Prostate gland (tissue), 2 donors: ENCODE data around the gene UPK2. TPM values are rescaled to one million over a fixed set of nuclear protein-coding genes. Genes with fewer than 3 reads are reported as not detected.

Experiments
- DNase-seq: peaks from one replicate; pipeline ENCODE4 v3.0.0-alpha.2; 2019; ENCODE audit warnings: low spot score
- H3K27ac ChIP-seq, 2 donors: fragments of 200-600 bp; sonication (generic); 2 replicates each; pipeline ENCODE4 v1.5.1; 2017 to 2019
- H3K27me3 ChIP-seq: fragments of 200-600 bp; sonication (generic); replicated peaks from 2 replicates; pipeline ENCODE4 v1.5.1; 2019; ENCODE audit not compliant: insufficient read depth
- H3K36me3 ChIP-seq, 2 donors: fragments of 200-600 bp; sonication (generic); 1 replicate in 1 of 2; 2 replicates in 1 of 2; pipeline versions ENCODE4 v1.5.1 to v1.8.1; 2017 to 2019
- H3K4me1 ChIP-seq: fragments of 200-600 bp; sonication (generic); replicated peaks from 2 replicates; pipeline ENCODE4 v1.5.1; 2019
- H3K4me3 ChIP-seq, 2 donors: fragments of 200-600 bp; sonication (generic); 2 replicates each; pipeline ENCODE4 v1.5.1; 2017 to 2019
- H3K9me3 ChIP-seq: fragments of 200-600 bp; sonication (generic); 2 replicates; pipeline ENCODE4 v1.5.1; 2017
- POLR2A ChIP-seq: fragments of 450-650 bp; IDR thresholded peaks from one replicate; pipeline ENCODE4 v1.6.1; 2016; ENCODE audit warnings: antibody characterized with exemption, mild to moderate bottlenecking
- POLR2AphosphoS5 ChIP-seq: sonication (generic); formaldehyde crosslinking; IDR thresholded peaks from one replicate; pipeline ENCODE4 v1.6.1; 2017; ENCODE audit warnings: antibody characterized with exemption
- WGBS: methylation state at CpG from one replicate; pipeline ENCODE4 v1.1.5; 2018; 5-methylcytosine and 5-hydroxymethylcytosine counted together
- intact Hi-C: fragments of 100-400 bp; cut with DNase I; formaldehyde crosslinking; loops from one replicate; pipeline ENCODE4 v1.14.2; 2022
- total RNA-seq, 2 donors: library from RNA; depleted of rRNA; stranded (reverse); fragments of >200 nt; gene quantifications; one replicate each; pipeline ENCODE4 v1.1.0, GENCODE V29; 2016
- TF ChIP-seq, protein P1 (sequence below), 4 experiments: fragments of 200-600 bp in 2 of 4; fragments of 450-650 bp in 2 of 4; sonication (generic) in 2 of 4; IDR thresholded peaks; 1 replicate in 3 of 4; 2 replicates in 1 of 4; pipeline ENCODE4 v1.5.1; 2016 to 2019; ENCODE audit warnings: antibody characterized with exemption in 4 of 4, mild to moderate bottlenecking in 2 of 4, moderate library complexity in 2 of 4

UPK2 gene
- total RNA-seq, 2 donors from 2014 or later = not detected

DNA sequence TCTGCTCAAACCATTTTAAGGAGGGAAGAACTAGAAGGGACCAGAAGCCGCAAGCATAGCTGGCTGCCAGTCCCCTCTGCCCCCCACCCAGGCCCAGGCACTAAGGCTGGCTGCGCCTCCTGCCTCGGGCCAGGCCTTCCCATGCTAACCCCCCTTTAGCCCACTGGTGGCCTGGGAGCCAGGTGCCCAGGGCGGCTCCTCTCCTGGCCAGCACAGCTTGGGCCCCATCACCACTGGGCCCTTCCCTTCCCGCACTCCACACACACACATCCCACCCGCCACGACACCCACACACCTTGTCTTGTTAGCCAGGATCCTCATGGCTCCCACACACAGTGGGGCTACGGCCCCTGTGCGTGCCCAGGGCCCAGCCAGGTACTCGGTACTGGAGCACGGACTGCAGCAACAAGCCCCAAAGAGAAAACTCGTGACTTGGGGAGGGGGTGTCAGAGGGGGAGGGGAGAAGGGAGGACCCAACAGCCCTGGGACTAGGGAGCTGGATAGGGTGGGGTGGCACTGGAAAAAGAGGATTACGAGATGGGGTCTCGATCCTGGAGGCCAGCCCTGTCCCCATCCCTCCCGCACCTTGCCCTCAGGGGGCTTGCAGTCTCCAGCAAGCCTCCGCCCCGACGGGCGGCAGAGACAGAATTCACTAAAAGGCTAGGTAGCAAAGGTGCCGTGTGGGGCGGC lies 46.3 kb upstream of the UPK2 start:
- peak overlapping the region; percentile 92 to 97 for H3K27ac ChIP-seq
- no peak for DNase-seq
- peak overlapping the region; percentile 23 to 28 for H3K4me3 ChIP-seq
- WGBS = 18% methylated on average over 19 of the region's 21 CpGs
- H3K4me1 ChIP-seq = peaks cover 59% of the 10 kb centered on the region
- H3K9me3 ChIP-seq = no peaks in the 10 kb centered on the region
- TF ChIP-seq, protein P1, sequence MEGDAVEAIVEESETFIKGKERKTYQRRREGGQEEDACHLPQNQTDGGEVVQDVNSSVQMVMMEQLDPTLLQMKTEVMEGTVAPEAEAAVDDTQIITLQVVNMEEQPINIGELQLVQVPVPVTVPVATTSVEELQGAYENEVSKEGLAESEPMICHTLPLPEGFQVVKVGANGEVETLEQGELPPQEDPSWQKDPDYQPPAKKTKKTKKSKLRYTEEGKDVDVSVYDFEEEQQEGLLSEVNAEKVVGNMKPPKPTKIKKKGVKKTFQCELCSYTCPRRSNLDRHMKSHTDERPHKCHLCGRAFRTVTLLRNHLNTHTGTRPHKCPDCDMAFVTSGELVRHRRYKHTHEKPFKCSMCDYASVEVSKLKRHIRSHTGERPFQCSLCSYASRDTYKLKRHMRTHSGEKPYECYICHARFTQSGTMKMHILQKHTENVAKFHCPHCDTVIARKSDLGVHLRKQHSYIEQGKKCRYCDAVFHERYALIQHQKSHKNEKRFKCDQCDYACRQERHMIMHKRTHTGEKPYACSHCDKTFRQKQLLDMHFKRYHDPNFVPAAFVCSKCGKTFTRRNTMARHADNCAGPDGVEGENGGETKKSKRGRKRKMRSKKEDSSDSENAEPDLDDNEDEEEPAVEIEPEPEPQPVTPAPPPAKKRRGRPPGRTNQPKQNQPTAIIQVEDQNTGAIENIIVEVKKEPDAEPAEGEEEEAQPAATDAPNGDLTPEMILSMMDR (IDR thresholded peaks at IDR 0.05) = no peak
- no peak for TF ChIP-seq POLR2A
- no peak for TF ChIP-seq POLR2AphosphoS5
- intact Hi-C loops = loop anchor here (1.0 kb wide), 1 partner anchor 16 kb away; the partner anchor contains the start of gene BCL9L
- no peaks in the 10 kb centered on the region for H3K27me3 ChIP-seq
- no peaks in the 10 kb centered on the region for H3K36me3 ChIP-seq

DNA sequence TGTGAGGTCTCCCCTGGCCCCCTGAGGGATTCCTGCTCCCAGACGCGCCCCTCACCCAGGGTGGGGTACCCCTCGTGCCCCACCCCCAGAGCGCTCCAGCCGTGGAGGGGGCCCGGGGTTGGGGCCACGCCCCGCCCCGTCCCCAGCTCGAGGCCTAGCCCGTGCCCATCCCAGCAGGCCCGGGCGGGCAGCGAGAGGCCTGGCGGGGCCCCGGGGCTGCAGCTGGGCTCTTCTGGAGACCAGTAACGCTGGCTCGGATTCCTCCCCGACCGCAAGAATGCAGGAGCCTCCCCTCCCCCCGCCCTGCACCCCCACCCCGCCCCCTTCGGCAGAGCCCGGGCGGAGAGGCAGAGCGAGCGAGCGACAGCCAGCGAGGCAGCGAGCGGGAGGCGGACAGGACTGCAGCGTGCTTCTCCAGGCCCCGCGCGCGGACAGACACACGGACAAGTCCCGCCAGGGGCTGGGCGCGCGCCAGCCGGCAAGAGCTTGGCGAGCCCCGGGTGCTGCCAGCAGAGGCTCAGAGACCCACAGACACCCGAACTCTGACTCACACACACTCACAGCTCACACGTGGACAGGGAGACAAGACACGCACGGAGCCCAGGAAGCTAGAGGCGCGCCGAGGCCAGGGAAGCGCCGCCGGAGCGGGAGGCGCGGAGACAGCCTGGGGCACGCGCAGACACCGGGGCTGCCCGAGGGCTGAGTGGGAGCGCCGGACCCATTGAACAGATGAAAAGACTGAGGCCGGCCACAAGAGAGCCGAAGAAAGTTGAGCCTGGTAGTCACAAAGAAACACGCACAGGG lies 45.6 kb upstream of the UPK2 start:
- Histone ChIP-seq H3K4me1 (peaks cover 65% of the 10 kb centered on the region), H3K36me3 (no peaks in the 10 kb centered on the region), H3K4me3 (peak overlapping the region; percentile 23 to 28), H3K27ac (peak overlapping the region; percentile 92 to 97), H3K9me3 (no peaks in the 10 kb centered on the region), H3K27me3 (no peaks in the 10 kb centered on the region)
- peak; percentile 82 for DNase-seq
- intact Hi-C loops = loop anchor here (1.0 kb wide), 1 partner anchor 15 kb away; the partner anchor contains the start of gene BCL9L
- TF ChIP-seq POLR2AphosphoS5 = peak; percentile 44
- peak; percentile 38 for TF ChIP-seq POLR2A
- TF ChIP-seq, protein P1 (IDR thresholded peaks at IDR 0.05) = peak in 1 of 4 experiments; percentile 15
- WGBS = 12% methylated on average over 41 of the region's 67 CpGs

DNA sequence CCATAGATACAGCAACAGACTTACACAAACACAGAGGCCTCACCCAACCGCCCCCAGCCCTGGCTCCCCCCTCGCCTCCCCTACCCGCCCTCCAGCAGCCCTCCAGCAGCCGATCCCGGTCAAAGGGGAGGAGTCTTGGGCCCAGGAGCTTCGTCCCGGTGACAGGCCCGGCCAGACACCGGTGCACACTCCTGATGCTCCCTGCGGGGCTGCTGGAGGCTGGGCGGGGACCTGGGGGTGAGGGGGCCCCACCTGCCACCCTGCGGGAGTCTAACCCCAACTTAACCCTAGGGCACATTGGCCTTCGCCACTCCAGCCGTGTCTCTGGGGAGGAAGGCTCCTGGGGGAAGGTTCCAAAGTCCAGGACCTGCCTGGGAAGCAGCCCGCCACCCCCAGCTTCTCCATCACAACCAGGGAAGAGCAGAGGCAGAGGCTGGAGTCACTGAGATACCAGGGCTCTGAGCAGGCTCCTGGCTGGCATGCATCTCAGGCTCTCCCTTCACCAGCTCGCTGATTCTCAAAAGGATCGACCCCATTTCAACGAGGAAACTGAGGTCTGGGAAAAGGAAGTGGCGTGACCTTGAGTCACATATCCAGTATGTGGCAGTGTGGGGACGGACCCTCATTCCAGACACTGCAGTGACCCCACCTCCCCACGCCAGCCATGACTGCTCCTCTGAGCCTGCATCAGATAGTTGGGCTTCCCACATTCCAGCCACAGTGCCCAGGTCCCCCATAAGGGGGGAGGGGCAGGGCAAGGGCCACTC lies 44.8 kb upstream of the UPK2 start:
- H3K27me3 ChIP-seq = no peaks in the 10 kb centered on the region
- H3K36me3 ChIP-seq = no peaks in the 10 kb centered on the region
- no peak for DNase-seq
- peak overlapping the region in 1 of 2 donors; percentile 28 for H3K4me3 ChIP-seq
- WGBS = 16% methylated on average over 17 of the region's 21 CpGs
- H3K27ac ChIP-seq = peak overlapping the region; percentile 92 to 97
- H3K4me1 ChIP-seq = peaks cover 71% of the 10 kb centered on the region
- intact Hi-C loops = no loop called here
- no peak for TF ChIP-seq POLR2A
- TF ChIP-seq, protein P1 (IDR thresholded peaks at IDR 0.05) = no peak
- no peaks in the 10 kb centered on the region for H3K9me3 ChIP-seq

DNA sequence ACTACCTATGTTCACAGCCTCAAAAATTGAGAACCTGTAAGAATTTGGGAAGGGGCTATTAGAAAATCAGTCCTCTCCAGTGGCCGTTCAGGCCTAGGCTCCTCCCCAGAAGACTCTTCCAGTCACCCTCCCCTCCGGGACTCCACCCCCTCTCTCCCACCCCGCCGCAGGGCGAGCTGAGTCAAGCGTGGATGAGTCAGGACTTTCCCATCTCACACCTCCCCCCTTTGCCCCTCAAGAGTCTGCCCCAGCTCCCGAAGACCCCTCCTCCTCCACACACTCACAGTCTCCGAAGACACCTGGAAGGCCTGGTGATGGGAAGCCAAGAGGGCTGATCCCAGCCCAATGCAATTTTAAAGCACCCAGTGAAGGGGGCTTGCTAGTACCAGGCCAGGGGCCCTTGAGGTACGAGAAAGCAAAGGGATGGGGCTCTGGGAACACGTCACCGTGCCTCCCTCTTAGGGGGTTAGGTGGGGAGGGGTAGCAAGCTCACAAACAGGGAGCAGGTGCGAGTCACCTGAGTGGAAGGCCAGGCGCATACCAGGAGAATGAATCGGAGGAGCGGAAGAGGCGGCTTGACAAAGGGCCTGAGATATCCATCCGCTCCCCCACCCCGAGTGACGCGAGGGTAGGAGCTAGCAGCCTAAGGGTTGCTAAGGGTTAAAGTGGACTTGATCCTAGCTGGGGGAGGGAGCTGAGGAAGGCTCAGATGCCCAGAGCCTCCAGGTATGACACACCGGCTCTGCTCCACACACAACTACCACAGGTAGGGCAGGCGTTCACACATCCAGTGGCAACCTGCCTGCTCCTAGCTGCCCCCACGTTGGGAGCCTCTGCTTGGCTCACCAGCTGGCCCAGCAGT lies 44.0 kb upstream of the UPK2 start:
- intact Hi-C loops = no loop called here
- Histone ChIP-seq H3K9me3 (no peaks in the 10 kb centered on the region), H3K36me3 (no peaks in the 10 kb centered on the region), H3K4me1 (peaks cover 79% of the 10 kb centered on the region), H3K27ac (peak overlapping the region; percentile 92 to 97), H3K4me3 (no peak overlapping the region), H3K27me3 (no peaks in the 10 kb centered on the region)
- peak; percentile 86 for DNase-seq
- peak; percentile 57 for TF ChIP-seq POLR2AphosphoS5
- TF ChIP-seq POLR2A = peak; percentile 57
- TF ChIP-seq, protein P1 (IDR thresholded peaks at IDR 0.05) = no peak
- WGBS = 7% methylated on average over 23 of the region's 23 CpGs
